ENCODE results near the gene IFNAR1. TPM values are rescaled to one million over a fixed set of nuclear protein-coding genes. Genes with fewer than 3 reads are reported as not detected.

The IFNAR1 gene
- total RNA-seq, 6 experiments from 2014 or later: 42.0 to 49.7 (median 43.6) TPM

GRCh38 chr21:33348706-33349105, 23.9 kb downstream of the IFNAR1 start:
- H3K27ac Mint-ChIP-seq: no peak overlapping the region
- H3K36me3 Mint-ChIP-seq (ENCODE audit: low read depth): peaks cover 5% of the 10 kb centered on the region; the same call in 1 of the 2 replicates
- H3K4me1 Mint-ChIP-seq (ENCODE audit: low read depth): 0 out of 2 replicates have a peak, but pooled peaks cover 5% of the 10 kb centered on the region
- no peak for DNase-seq
- H3K4me3 Mint-ChIP-seq: no peak overlapping the region
- no peaks in the 10 kb centered on the region for H3K9me3 Mint-ChIP-seq
- no peaks in the 10 kb centered on the region for H3K27me3 Mint-ChIP-seq (ENCODE audit: insufficient read depth)
- TF ChIP-seq, protein P1, sequence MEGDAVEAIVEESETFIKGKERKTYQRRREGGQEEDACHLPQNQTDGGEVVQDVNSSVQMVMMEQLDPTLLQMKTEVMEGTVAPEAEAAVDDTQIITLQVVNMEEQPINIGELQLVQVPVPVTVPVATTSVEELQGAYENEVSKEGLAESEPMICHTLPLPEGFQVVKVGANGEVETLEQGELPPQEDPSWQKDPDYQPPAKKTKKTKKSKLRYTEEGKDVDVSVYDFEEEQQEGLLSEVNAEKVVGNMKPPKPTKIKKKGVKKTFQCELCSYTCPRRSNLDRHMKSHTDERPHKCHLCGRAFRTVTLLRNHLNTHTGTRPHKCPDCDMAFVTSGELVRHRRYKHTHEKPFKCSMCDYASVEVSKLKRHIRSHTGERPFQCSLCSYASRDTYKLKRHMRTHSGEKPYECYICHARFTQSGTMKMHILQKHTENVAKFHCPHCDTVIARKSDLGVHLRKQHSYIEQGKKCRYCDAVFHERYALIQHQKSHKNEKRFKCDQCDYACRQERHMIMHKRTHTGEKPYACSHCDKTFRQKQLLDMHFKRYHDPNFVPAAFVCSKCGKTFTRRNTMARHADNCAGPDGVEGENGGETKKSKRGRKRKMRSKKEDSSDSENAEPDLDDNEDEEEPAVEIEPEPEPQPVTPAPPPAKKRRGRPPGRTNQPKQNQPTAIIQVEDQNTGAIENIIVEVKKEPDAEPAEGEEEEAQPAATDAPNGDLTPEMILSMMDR (IDR thresholded peaks at IDR 0.05): no peak

DNA sequence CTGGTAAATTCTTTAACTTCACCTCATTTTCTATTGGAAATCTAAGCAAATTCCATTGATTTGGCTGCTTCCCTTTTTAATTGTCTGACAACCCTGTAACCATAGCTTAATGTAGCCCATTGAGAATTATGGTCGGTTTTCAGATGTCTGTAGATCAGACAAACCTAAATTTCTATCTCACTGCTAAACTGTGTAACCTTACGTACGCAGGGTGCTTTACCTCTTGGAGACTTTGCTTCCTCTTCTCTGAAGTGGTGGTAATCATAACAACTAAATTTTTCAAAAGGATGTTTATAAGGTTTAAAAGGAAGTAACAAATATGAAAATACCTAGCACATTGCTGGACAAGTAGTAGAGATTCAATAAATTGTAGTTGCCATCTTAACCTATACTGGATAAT, 25.9 kb downstream of the IFNAR1 start:
- Mint-ChIP-seq H3K36me3 (ENCODE audit: low read depth) (peaks cover 12% of the 10 kb centered on the region; the same call in 1 of the 2 replicates), H3K9me3 (no peaks in the 10 kb centered on the region), H3K4me1 (ENCODE audit: low read depth) (peaks cover 11% of the 10 kb centered on the region), H3K4me3 (no peak overlapping the region), H3K27me3 (ENCODE audit: insufficient read depth) (no peaks in the 10 kb centered on the region), H3K27ac (no peak overlapping the region)
- DNase-seq: no peak
- TF ChIP-seq, protein P1 (IDR thresholded peaks at IDR 0.05): no peak

- DNase-seq: no peak
- Mint-ChIP-seq H3K36me3 (ENCODE audit: low read depth) (0 out of 2 replicates have a peak, but pooled peaks cover 11% of the 10 kb centered on the region), H3K4me3 (no peak overlapping the region; the same call in 1 of the 2 replicates), H3K4me1 (ENCODE audit: low read depth) (peaks cover 15% of the 10 kb centered on the region), H3K9me3 (no peaks in the 10 kb centered on the region), H3K27ac (no peak overlapping the region), H3K27me3 (ENCODE audit: insufficient read depth) (no peaks in the 10 kb centered on the region)
- TF ChIP-seq, protein P1 (IDR thresholded peaks at IDR 0.05): no peak
Observed at GRCh38 chr21:33355355-33355754, 30.6 kb downstream of the IFNAR1 start.

- 0 out of 2 replicates have a peak, but pooled peaks cover 11% of the 10 kb centered on the region for H3K36me3 Mint-ChIP-seq (ENCODE audit: low read depth)
- peaks cover 21% of the 10 kb centered on the region for H3K4me1 Mint-ChIP-seq (ENCODE audit: low read depth)
- TF ChIP-seq, protein P1 (IDR thresholded peaks at IDR 0.05): no peak
- H3K27ac Mint-ChIP-seq: no peak overlapping the region
- no peak overlapping the region for H3K4me3 Mint-ChIP-seq
- H3K27me3 Mint-ChIP-seq (ENCODE audit: insufficient read depth): no peaks in the 10 kb centered on the region
- no peak for DNase-seq
- H3K9me3 Mint-ChIP-seq: no peaks in the 10 kb centered on the region
Observed at GRCh38 chr21:33355996-33356395, 31.2 kb downstream of the IFNAR1 start.

DNA sequence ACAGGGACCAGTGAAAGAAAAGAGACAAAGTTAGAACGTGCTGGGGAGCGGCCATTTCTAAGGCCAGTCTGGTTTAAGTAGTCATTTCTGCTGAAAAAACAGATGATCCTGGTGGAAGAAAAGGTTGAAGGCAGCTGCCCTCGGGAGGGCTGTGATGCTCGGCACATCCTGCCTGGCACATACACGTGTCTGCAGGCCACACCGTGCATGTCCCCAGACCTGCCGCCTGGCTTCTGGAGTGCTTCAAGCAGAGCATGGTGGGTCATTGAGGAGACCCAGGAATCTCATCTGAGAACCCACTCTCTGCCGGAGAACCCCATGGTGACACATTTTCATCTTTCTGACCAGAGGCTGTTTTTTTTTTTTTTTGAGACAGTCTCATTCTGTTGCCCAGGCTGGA, 32.4 kb downstream of the IFNAR1 start:
- no peak overlapping the region for H3K4me3 Mint-ChIP-seq
- TF ChIP-seq, protein P1 (IDR thresholded peaks at IDR 0.05): no peak
- peaks cover 33% of the 10 kb centered on the region for H3K4me1 Mint-ChIP-seq (ENCODE audit: low read depth)
- no peak for DNase-seq
- H3K27ac Mint-ChIP-seq: no peak overlapping the region
- H3K27me3 Mint-ChIP-seq (ENCODE audit: insufficient read depth): no peaks in the 10 kb centered on the region
- 0 out of 2 replicates have a peak, but pooled peaks cover 11% of the 10 kb centered on the region for H3K36me3 Mint-ChIP-seq (ENCODE audit: low read depth)
- H3K9me3 Mint-ChIP-seq: no peaks in the 10 kb centered on the region

Measured in HFFc6 (cell line).